Stomach (tissue), 4 donors: Measurements from ENCODE around the gene MCTP2.

Experiments
- CTCF ChIP-seq, 7 experiments: fragments of 450-650 bp in 4 of 7; fragments of 200-600 bp in 3 of 7; sonication (generic) in 3 of 7; IDR thresholded peaks; one replicate each; pipeline ENCODE4 v1.5.1; 2016 to 2019; ENCODE audit warnings: antibody characterized with exemption in 7 of 7, control low read depth in 2 of 7, mild to moderate bottlenecking in 1 of 7
- POLR2AphosphoS5 ChIP-seq, 3 donors: sonication (generic); formaldehyde crosslinking; IDR thresholded peaks; one replicate each; pipeline ENCODE4 v1.6.1; 2016; ENCODE audit warnings: antibody characterized with exemption in 3 of 3

- no peak for TF ChIP-seq POLR2AphosphoS5 (IDR thresholded peaks at IDR 0.05)
- no peak for TF ChIP-seq CTCF (IDR thresholded peaks at IDR 0.05)
These were observed 207.8 kb downstream of the MCTP2 start for GRCh38 chr15:94439158-94439557.
